Measurements from ENCODE around the gene VMP1. TPM values are rescaled to one million over a fixed set of nuclear protein-coding genes. Genes with fewer than 3 reads are reported as not detected.
"Not testable (repeated sequence)": the region's sequence is repeated elsewhere in the genome, so short reads cannot be mapped to it uniquely, and the experiment has no call there.

VMP1 gene
- total RNA-seq, 1 experiment from 2014 or later = 83.1 TPM

- Histone ChIP-seq H2AK5ac (ENCODE audit: insufficient read length, low read length) (no peak overlapping the region), H3K27ac (ENCODE audit: insufficient read length, low read depth, low read length) (no peak overlapping the region), H3K9me3 (ENCODE audit: control insufficient read depth, low read depth, low read length) (no peaks in the 10 kb centered on the region), H4K5ac (ENCODE audit: insufficient read length, low read depth, low read length) (no peak overlapping the region), H3K4me2 (ENCODE audit: insufficient read depth, insufficient read length, low read length) (no peak overlapping the region), H2BK20ac (ENCODE audit: low read depth, low read length, poor library complexity, severe bottlenecking) (no peak overlapping the region), H2AFZ (ENCODE audit: low read length) (no peak overlapping the region), H3K9ac (ENCODE audit: extremely low read depth, insufficient read length, low read length) (no peak overlapping the region), H3K27me3 (ENCODE audit: insufficient read depth, low read length) (no peaks in the 10 kb centered on the region), H4K20me1 (ENCODE audit: control insufficient read depth, insufficient read depth, insufficient read length) (no peaks in the 10 kb centered on the region), H4K91ac (ENCODE audit: insufficient read length, low read depth, low read length) (no peak overlapping the region), H3K56ac (ENCODE audit: insufficient read length, low read depth, low read length) (no peak overlapping the region), H2BK15ac (ENCODE audit: low read depth, low read length) (no peak overlapping the region), H2BK120ac (ENCODE audit: low read depth, low read length, poor library complexity, severe bottlenecking) (no peak overlapping the region), H3K23ac (ENCODE audit: insufficient read length, low read depth, low read length) (no peak overlapping the region), H3K14ac (ENCODE audit: insufficient read depth, low read length) (no peak overlapping the region), H3K79me1 (ENCODE audit: insufficient read depth, low read depth, low read length, poor library complexity, severe bottlenecking) (no peaks in the 10 kb centered on the region), H2BK12ac (ENCODE audit: insufficient read length, low read depth, low read length) (no peak overlapping the region), H2BK5ac (ENCODE audit: insufficient read length, low read length) (no peak overlapping the region), H3K18ac (ENCODE audit: insufficient read length, low read depth, low read length) (no peak overlapping the region), H4K8ac (replicated peaks; ENCODE audit: insufficient read length, low read depth, low read length) (no peak overlapping the region), H3T11ph (ENCODE audit: low read length) (no peak overlapping the region), H3K23me2 (ENCODE audit: insufficient read length, low read depth, low read length, poor library complexity, severe bottlenecking) (no peaks in the 10 kb centered on the region), H3K79me2 (ENCODE audit: insufficient read depth, low read length) (no peaks in the 10 kb centered on the region), H3K4me1 (ENCODE audit: insufficient read depth, low read length) (no peaks in the 10 kb centered on the region), H3K4ac (ENCODE audit: low read depth, low read length) (no peak overlapping the region)
- H3K27ac Mint-ChIP-seq = peak overlapping the region in 1 of 3 experiments; percentile 36; a peak in 1 of 7 replicates
- H3K9me3 Mint-ChIP-seq = no peaks in the 10 kb centered on the region
- no peaks in the 10 kb centered on the region for H3K4me1 Mint-ChIP-seq
- H3K4me3 Mint-ChIP-seq = no peak overlapping the region
- no peak for TF ChIP-seq CTCF (conservative IDR thresholded peaks at IDR 0.05)
- DNase-seq = no peak
- no peaks in the 10 kb centered on the region for H3K36me3 Mint-ChIP-seq (ENCODE audit: insufficient read depth in 1 of 3, low read depth in 3 of 3)
- H3K27me3 Mint-ChIP-seq (ENCODE audit: low read depth) = no peaks in the 10 kb centered on the region
- no CpG with 5 or more reads among the region's 6 CpGs for WGBS (ENCODE audit: extremely low coverage, insufficient read length, low lambda C conversion rate)
Measured at GRCh38 chr17:59804901-59805465, 97.5 kb downstream of the VMP1 start.

GRCh38 chr17:59806322-59806721 lies 98.9 kb downstream of the VMP1 start:
- not testable (repeated sequence) for DNase-seq; H4K20me1 ChIP-seq (ENCODE audit: control insufficient read depth, insufficient read depth, insufficient read length); H3K9ac ChIP-seq (ENCODE audit: extremely low read depth, insufficient read length, low read length); H3K9me3 ChIP-seq (ENCODE audit: control insufficient read depth, low read depth, low read length); H3K14ac ChIP-seq (ENCODE audit: insufficient read depth, low read length); H3K27me3 Mint-ChIP-seq (ENCODE audit: low read depth); H3K4me2 ChIP-seq (ENCODE audit: insufficient read depth, insufficient read length, low read length); H3K36me3 Mint-ChIP-seq (ENCODE audit: insufficient read depth in 1 of 3, low read depth in 3 of 3); H3K4ac ChIP-seq (ENCODE audit: low read depth, low read length); H2BK15ac ChIP-seq (ENCODE audit: low read depth, low read length); H3T11ph ChIP-seq (ENCODE audit: low read length); H2AFZ ChIP-seq (ENCODE audit: low read length); H3K79me2 ChIP-seq (ENCODE audit: insufficient read depth, low read length); H2BK5ac ChIP-seq (ENCODE audit: insufficient read length, low read length); H3K9me3 Mint-ChIP-seq; H4K8ac ChIP-seq (replicated peaks; ENCODE audit: insufficient read length, low read depth, low read length); H3K23me2 ChIP-seq (ENCODE audit: insufficient read length, low read depth, low read length, poor library complexity, severe bottlenecking); H3K23ac ChIP-seq (ENCODE audit: insufficient read length, low read depth, low read length); H2BK120ac ChIP-seq (ENCODE audit: low read depth, low read length, poor library complexity, severe bottlenecking); H2BK20ac ChIP-seq (ENCODE audit: low read depth, low read length, poor library complexity, severe bottlenecking); H3K56ac ChIP-seq (ENCODE audit: insufficient read length, low read depth, low read length); H3K27ac Mint-ChIP-seq; H3K27ac ChIP-seq (ENCODE audit: insufficient read length, low read depth, low read length); H3K4me1 ChIP-seq (ENCODE audit: insufficient read depth, low read length); H2BK12ac ChIP-seq (ENCODE audit: insufficient read length, low read depth, low read length); H3K4me3 Mint-ChIP-seq; H3K18ac ChIP-seq (ENCODE audit: insufficient read length, low read depth, low read length); H4K91ac ChIP-seq (ENCODE audit: insufficient read length, low read depth, low read length); H3K79me1 ChIP-seq (ENCODE audit: insufficient read depth, low read depth, low read length, poor library complexity, severe bottlenecking); H2AK5ac ChIP-seq (ENCODE audit: insufficient read length, low read length); H3K27me3 ChIP-seq (ENCODE audit: insufficient read depth, low read length); H3K4me1 Mint-ChIP-seq; H4K5ac ChIP-seq (ENCODE audit: insufficient read length, low read depth, low read length)
- no CpG with 5 or more reads among the region's 6 CpGs for WGBS (ENCODE audit: extremely low coverage, insufficient read length, low lambda C conversion rate)

All from H9 (cell line).